Activated T-cell treated with anti-CD3 and anti-CD28 coated beads, Interleukin-2, amount 50 U/mL, for 72 hours (primary cell): ENCODE data around the gene ORAI1. TPM values are rescaled to one million over a fixed set of nuclear protein-coding genes. Genes with fewer than 3 reads are reported as not detected.
A peak's percentile ranks its signal among the peaks of the same experiment; 100 is the strongest.
"Not testable (repeated sequence)": the region's sequence is repeated elsewhere in the genome, so short reads cannot be mapped to it uniquely, and the experiment has no call there.

Experiments used
- ATAC-seq, 2 donors: fragments of 150-1000 bp; cut with Tn5 transposase; replicated peaks in 1 of 2; 2 replicates each; pipeline ENCODE4 v1.10.0; 2021; ENCODE audit warnings: moderate library complexity in 2 of 2, mild to moderate bottlenecking in 1 of 2
- DNase-seq, 2 donors: peaks; one replicate each; pipeline ENCODE4 v3.0.0; 2021 to 2022; ENCODE audit warnings: mixed read lengths in 1 of 2
- H3K27ac Mint-ChIP-seq: one replicate; pipeline ENCODE4 v1.8.0; 2022; ENCODE audit warnings: mild to moderate bottlenecking, moderate library complexity, mixed read lengths
- H3K27me3 Mint-ChIP-seq: one replicate; pipeline ENCODE4 v1.8.0; 2022; ENCODE audit warnings: low read depth, mixed read lengths
- H3K36me3 Mint-ChIP-seq, 2 donors: one replicate each; pipeline ENCODE4 v1.8.0; 2022; ENCODE audit warnings: mixed read lengths in 2 of 2, mild to moderate bottlenecking in 1 of 2; ENCODE audit not compliant: insufficient read depth in 2 of 2
- H3K4me1 Mint-ChIP-seq: one replicate; pipeline ENCODE4 v1.8.0; 2022; ENCODE audit warnings: low read depth, mixed read lengths
- H3K4me3 Mint-ChIP-seq, 2 donors: one replicate each; pipeline ENCODE4 v1.8.0; 2022; ENCODE audit warnings: mild to moderate bottlenecking in 2 of 2, mixed read lengths in 2 of 2, moderate library complexity in 2 of 2
- H3K9me3 Mint-ChIP-seq, 2 donors: one replicate each; pipeline ENCODE4 v1.8.0; 2022; ENCODE audit warnings: mixed read lengths in 2 of 2
- total RNA-seq, 2 donors: library from RNA; stranded (reverse); gene quantifications; one replicate each; pipeline ENCODE4 v1.2.3, GENCODE V29; 2022

The ORAI1 gene
- 10 to 100 TPM; 35.2 to 39.3 TPM for total RNA-seq

DNA sequence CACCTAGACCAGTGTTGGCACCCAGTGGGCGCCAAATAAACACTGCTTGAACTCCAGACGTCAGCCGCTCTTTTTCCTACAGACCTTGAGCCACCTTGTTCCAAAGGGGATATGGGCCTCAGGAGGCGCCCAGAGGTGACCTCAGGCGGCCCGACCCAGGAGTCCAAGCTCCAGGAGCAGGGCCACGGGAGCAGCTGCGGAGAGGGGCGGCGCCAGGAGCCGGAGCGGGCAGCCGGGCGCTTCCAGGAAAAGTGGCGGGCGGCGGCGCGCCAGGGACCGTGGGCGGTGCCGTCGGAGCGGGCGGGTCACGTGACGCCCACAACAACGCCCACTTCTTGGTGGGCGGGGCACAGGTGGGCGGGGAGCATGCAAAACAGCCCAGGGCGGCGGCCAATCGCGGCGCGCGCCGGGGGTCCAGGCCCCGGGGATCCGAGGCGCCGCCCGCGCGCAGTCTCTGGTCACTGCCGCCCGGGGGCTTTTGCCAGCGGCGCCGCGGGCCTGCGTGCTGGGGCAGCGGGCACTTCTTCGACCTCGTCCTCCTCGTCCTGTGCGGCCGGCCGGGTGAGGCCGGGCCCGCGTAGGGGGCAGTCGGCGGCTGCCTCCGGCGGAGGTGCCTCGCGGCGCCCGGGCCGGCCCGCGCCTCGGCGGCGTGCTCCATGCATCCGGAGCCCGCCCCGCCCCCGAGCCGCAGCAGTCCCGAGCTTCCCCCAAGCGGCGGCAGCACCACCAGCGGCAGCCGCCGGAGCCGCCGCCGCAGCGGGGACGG, at the start of gene ORAI1:
TSS of gene ORAI1 (plus strand) at position 444 of the 766 bp plus-strand sequence.
- peak within 1 kb of the TSS; percentile 88 to 93 for H3K4me3 Mint-ChIP-seq
- peaks cover 0 to 4% of the 10 kb centered on the region in 2 donors for H3K36me3 Mint-ChIP-seq
- H3K4me1 Mint-ChIP-seq, result peaks cover 53% of the 10 kb centered on the region
- no peaks in the 10 kb centered on the region for H3K9me3 Mint-ChIP-seq
- peak; percentile 71 to 72 for ATAC-seq
- peak within 1 kb of the TSS; percentile 99 for H3K27ac Mint-ChIP-seq
- no peaks in the 10 kb centered on the region for H3K27me3 Mint-ChIP-seq
- peak; percentile 98 to 99 for DNase-seq

DNA sequence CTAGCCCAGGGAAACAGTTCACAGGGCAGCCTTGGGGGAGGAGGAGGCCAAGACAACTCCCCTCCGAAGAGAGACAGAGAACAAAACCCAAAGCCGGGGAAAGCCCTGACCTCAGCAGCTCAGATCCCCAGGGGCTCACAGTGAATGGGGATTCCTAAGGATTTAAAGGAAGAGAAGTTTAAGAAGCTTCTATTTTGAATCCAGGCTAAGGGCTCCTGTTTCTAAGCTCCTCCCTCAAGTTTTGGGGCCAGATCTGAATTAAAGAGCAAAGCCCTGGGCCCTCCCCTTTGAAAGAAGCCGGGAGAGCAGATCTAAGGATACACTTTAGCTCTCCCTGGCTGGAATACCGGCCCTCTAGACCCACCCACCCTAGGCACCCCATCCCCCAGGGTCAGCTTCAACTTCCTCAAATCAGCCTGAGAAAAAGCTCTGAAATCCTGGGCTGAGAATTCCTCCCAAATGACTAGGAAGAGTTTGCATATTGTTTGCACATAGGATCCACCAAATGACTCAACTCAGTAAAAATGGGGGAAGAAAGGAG, 49.4 kb upstream of the ORAI1 start:
- ATAC-seq (no peak), DNase-seq (no peak)
- no peaks in the 10 kb centered on the region for H3K27me3 Mint-ChIP-seq
- H3K4me1 Mint-ChIP-seq, result peaks cover 24% of the 10 kb centered on the region
- H3K27ac Mint-ChIP-seq, result peak overlapping the region; percentile 63
- H3K4me3 Mint-ChIP-seq, result peak overlapping the region; percentile 48 to 58
- peaks cover 0 to 5% of the 10 kb centered on the region in 2 donors for H3K36me3 Mint-ChIP-seq
- H3K9me3 Mint-ChIP-seq, result no peaks in the 10 kb centered on the region

DNA sequence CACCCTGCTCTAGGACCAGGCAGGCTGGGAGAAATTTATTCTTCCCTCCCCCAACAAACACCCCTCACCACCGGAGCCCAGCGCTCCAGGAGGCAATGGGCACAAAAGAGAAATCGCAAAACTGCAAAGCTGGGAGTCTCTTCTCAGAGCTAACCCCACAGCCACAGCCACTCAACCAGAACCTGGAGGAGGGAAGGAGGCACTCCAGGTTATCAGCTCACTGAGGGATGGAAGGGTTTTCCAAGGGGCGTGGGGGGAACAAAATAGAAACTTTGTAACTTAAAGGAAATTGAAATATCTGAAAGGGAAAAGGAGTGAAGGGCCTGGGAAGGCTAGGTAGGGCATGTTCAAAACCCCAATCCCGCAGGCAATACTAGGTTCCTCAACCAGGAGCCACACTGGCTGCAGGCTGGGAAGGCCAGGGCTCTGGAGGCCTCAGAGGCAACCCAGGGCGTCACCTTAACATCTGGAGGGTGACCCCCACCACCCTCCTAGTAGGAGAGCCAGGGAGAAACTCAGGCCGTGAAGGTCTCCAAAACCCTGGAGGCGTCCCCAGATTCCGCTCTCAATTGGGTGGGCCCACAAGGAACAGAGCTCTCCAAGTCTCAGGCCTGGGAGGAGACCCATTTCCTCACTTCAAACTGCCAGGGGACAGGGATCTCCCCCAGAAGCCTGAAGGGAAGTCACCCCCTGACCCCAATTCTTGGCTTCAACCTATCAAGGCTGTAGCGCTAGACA, 48.7 kb upstream of the ORAI1 start:
- Mint-ChIP-seq H3K4me3 (peak overlapping the region; percentile 48 to 58), H3K4me1 (peaks cover 31% of the 10 kb centered on the region), H3K36me3 (peaks cover 0 to 2% of the 10 kb centered on the region in 2 donors), H3K9me3 (no peaks in the 10 kb centered on the region), H3K27ac (peak overlapping the region; percentile 63), H3K27me3 (no peaks in the 10 kb centered on the region)
- DNase-seq (no peak), ATAC-seq (no peak)

DNA sequence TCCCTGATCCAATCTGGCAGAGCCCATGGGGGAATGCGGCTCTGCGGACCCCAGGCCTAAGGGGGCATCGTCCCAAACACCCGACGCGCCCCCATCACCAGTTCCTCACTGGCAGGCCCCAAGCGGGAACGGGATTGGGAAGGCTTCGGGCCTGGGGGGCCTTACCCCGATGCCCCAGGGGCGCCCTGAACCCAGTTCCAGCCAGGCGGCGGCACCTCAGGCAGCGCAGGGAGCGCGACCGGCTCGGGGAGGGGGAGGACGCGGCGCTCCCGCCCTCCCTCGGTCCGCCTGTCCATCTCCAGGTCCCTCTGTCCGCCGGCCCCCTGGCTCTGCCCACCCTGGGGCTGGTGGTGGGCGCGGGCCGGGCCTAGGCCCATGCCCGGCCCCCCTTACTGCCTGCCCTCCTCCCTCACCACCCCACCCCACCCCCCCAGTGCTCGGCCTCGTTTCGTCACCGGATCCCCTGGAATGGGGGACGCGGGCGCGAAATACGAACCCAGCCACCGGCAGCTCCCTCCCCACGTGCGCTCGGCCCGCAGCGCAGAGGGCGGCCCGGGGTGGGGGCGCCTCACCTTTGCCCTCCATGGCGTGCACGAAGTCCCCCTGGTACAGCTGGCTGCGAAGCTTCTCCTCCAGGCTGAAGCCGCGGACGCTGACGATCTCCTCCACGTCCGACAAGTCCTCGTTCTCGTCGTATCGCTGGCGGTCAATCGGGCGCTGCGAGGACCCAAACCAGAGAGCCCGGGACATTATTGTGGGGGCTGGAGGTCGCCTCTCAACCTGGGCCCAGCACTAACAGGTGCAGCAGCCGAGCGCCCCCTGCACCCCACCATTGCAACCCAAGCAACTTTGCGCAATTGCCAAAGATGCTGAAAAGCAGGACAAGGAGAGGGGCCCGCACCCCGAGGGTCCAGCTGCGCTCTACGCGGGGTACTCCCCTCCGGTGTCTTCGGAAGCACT, 47.8 kb upstream of the ORAI1 start:
- Mint-ChIP-seq H3K4me3 (peak overlapping the region; percentile 80 to 99), H3K36me3 (peaks cover 0 to 2% of the 10 kb centered on the region in 2 donors), H3K27me3 (no peaks in the 10 kb centered on the region), H3K27ac (no peak overlapping the region), H3K9me3 (no peaks in the 10 kb centered on the region), H3K4me1 (peaks cover 35% of the 10 kb centered on the region)
- ATAC-seq, result peak; percentile 10 to 12
- peak in 1 of 2 donors; percentile 19 for DNase-seq

- ATAC-seq, result peak; percentile 34 to 39
- no peaks in the 10 kb centered on the region for H3K9me3 Mint-ChIP-seq
- peak overlapping the region; percentile 99 to 100 for H3K4me3 Mint-ChIP-seq
- H3K36me3 Mint-ChIP-seq, result peaks cover 0 to 2% of the 10 kb centered on the region in 2 donors
- H3K27ac Mint-ChIP-seq, result peak overlapping the region; percentile 98
- peak; percentile 37 to 55 for DNase-seq
- no peaks in the 10 kb centered on the region for H3K27me3 Mint-ChIP-seq
- peaks cover 35% of the 10 kb centered on the region for H3K4me1 Mint-ChIP-seq
Observed at GRCh38 chr12:121579190-121579791, 47.0 kb upstream of the ORAI1 start.

DNA sequence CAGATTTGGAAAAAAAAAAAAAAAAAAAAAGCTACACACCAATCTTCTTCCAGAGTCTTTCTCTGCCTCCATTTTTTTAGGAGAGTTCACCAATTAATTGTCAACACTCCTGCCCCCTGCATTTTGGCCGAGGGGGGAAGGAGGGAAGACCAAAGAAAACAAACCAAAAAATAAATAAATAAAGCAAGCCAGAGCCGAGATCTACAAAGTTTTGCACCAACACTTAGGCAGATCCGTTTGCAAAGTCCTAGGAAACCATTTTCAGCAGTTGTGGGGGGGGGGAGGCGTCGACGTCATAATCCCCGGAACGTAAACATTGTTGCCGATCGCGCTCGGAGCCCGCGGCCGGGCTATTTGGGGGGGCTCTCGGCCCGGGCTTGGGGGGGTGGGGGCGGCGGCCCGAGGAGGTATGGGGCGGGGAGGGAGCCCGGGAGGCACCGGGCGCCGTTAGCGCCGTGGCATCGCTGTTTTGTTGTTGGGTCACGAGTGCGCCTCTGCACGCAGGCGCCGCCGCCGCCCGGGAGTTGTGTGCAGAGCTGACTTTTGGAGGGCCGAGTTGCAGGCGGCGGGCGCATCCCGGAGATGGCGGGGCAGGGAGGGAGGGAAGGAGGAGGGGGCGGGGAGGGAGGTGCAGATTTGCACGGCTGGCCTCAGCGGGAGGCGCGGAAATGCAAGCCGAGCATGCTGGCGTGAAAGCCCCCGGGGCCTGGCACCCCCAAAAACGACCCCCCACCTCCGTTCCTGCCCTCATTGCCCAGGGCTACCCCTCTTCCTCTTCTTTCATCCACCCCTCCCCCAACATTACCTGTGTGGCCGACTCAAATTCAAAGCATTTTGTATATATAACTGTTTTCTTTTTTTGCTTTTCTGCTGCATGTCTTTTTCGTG, 46.1 kb upstream of the ORAI1 start:
- Mint-ChIP-seq H3K9me3 (no peaks in the 10 kb centered on the region), H3K27ac (peak overlapping the region; percentile 98), H3K36me3 (peaks cover 0 to 2% of the 10 kb centered on the region in 2 donors), H3K27me3 (no peaks in the 10 kb centered on the region), H3K4me1 (peaks cover 35% of the 10 kb centered on the region), H3K4me3 (peak overlapping the region; percentile 99 to 100)
- peak; percentile 71 to 77 for DNase-seq
- peak; percentile 72 to 76 for ATAC-seq

DNA sequence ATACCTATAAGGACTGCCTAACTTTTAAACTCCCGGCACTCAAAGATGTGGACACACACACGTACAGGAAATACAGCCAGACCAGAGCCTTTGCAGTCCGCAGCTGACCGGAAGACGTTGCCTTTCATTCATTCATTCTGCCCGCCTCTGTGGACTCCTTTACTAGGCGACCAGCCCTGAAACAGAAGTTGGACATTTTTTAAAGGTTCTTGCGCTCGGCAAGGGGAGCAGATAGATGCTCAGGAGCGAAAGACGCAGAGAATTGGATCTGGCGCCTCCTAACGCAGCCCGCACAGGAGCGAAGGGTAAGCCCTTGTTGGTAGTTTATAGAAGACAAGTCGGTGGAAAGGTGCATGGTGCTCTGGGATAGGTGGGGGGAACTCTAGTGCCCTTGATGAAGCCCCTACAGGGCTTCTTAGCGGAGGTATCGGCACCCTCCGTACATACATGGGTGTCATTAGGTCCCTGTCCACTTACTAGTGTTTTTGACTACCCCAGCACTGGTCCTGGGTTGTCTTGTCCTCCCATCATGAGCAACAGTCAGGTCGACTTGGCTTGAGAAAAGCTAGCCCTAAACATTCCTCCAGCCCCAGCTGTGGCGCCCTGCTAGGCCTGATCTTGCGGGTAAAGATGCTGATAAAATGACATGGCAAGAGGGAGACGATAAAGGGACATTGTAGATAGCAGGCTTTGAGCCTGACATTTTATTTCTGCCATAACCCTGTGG, 45.2 kb upstream of the ORAI1 start, which contains the start of gene KDM2B:
TSS of gene KDM2B (minus strand) at position 65 of the 727 bp plus-strand sequence. CDS start 112 bp downstream, outside the sequence.
- no peaks in the 10 kb centered on the region for H3K27me3 Mint-ChIP-seq
- H3K36me3 Mint-ChIP-seq, result peaks cover 0 to 2% of the 10 kb centered on the region in 2 donors
- peak within 1 kb of the TSS; percentile 99 to 100 for H3K4me3 Mint-ChIP-seq
- no peaks in the 10 kb centered on the region for H3K9me3 Mint-ChIP-seq
- H3K27ac Mint-ChIP-seq, result peak within 1 kb of the TSS; percentile 98
- ATAC-seq (peak; percentile 18 to 32), DNase-seq (no peak)
- H3K4me1 Mint-ChIP-seq, result peaks cover 39% of the 10 kb centered on the region

- peak overlapping the region; percentile 50 for H3K27ac Mint-ChIP-seq
- DNase-seq (no peak), ATAC-seq (peak; percentile 30 to 31)
- no peaks in the 10 kb centered on the region for H3K9me3 Mint-ChIP-seq
- no peaks in the 10 kb centered on the region for H3K27me3 Mint-ChIP-seq
- peak overlapping the region; percentile 99 to 100 for H3K4me3 Mint-ChIP-seq
- peaks cover 39% of the 10 kb centered on the region for H3K4me1 Mint-ChIP-seq
- H3K36me3 Mint-ChIP-seq, result peaks cover 0 to 2% of the 10 kb centered on the region in 2 donors
Observed at GRCh38 chr12:121581686-121582429, 44.5 kb upstream of the ORAI1 start.

GRCh38 chr12:121582583-121583333, 43.6 kb upstream of the ORAI1 start:
- no peak overlapping the region for H3K27ac Mint-ChIP-seq

DNA sequence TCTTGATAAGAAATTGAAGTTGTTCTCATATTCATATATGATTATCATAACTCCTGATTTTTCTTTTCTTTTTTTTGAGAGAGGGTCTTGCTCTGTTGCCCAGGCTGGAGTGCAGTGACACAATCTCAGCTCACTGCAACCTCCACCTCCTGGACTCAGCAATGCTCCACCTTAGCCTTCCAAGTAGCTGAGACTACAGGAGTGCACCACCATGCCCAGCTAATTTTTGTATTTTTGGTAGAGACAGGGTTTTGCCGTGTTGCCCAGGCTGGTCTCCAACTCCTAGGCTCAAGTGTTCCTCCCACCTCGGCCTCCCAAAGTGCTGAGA, 43.0 kb upstream of the ORAI1 start:
- H3K9me3 Mint-ChIP-seq, DNase-seq, H3K36me3 Mint-ChIP-seq, ATAC-seq, H3K27ac Mint-ChIP-seq, H3K27me3 Mint-ChIP-seq, H3K4me3 Mint-ChIP-seq: not testable (repeated sequence)
- H3K4me1 Mint-ChIP-seq, result peaks cover 34% of the 10 kb centered on the region

More at GRCh38 chr12:121582583-121583333, 43.6 kb upstream of the ORAI1 start:
- no peak for DNase-seq
- Mint-ChIP-seq H3K4me1 (peaks cover 34% of the 10 kb centered on the region), H3K27me3 (no peaks in the 10 kb centered on the region), H3K9me3 (no peaks in the 10 kb centered on the region), H3K36me3 (peaks cover 0 to 2% of the 10 kb centered on the region in 2 donors), H3K4me3 (peak overlapping the region; percentile 43 to 99)
- ATAC-seq, result no peak
